ENCODE results near the gene PLB1. TPM values are rescaled to one million over a fixed set of nuclear protein-coding genes. Genes with fewer than 3 reads are reported as not detected.

The PLB1 gene
- total and polyA plus RNA-seq, 2 experiments from 2014 or later, result 0.06 to 0.21 TPM

- no peaks in the 10 kb centered on the region for H3K9me2 ChIP-seq (ENCODE audit: insufficient read depth)
- DNase-seq (ENCODE audit: low spot score), result no peak
- H3K4me1 ChIP-seq (ENCODE audit: insufficient read depth), result peaks cover 4% of the 10 kb centered on the region
- TF ChIP-seq CTCF (conservative IDR thresholded peaks at IDR 0.05; ENCODE audit: low read depth in 2 of 2), result no peak
- no peak for TF ChIP-seq EZH2phosphoT487 (IDR thresholded peaks at IDR 0.05; ENCODE audit: unreplicated experiment)
- no peak for TF ChIP-seq ZNF331 (CRISPR knock-in tag; IDR thresholded peaks at IDR 0.05; ENCODE audit: low read depth)
- no peak for TF ChIP-seq ZNF114 (CRISPR knock-in tag; IDR thresholded peaks at IDR 0.05)
- no peak for TF ChIP-seq STAT1 (IDR thresholded peaks at IDR 0.05; ENCODE audit: unreplicated experiment)
- no peak for TF ChIP-seq ZNF462 (CRISPR knock-in tag; IDR thresholded peaks at IDR 0.05)
- no peak for TF ChIP-seq EZH2 (IDR thresholded peaks at IDR 0.05; ENCODE audit: low read depth, unreplicated experiment)
- TF ChIP-seq JUNB (IDR thresholded peaks at IDR 0.05; ENCODE audit: unreplicated experiment), result no peak
- no peak for TF ChIP-seq NANOG (IDR thresholded peaks at IDR 0.05; ENCODE audit: borderline replicate concordance)
- no peak for TF ChIP-seq POLR2AphosphoS5 (IDR thresholded peaks at IDR 0.05; ENCODE audit: low read depth)
- no peak for TF ChIP-seq ETS1 (IDR thresholded peaks at IDR 0.05)
- no peak for TF ChIP-seq CREB1 (CRISPR knock-in tag; IDR thresholded peaks at IDR 0.05; ENCODE audit: low read depth)
- TF ChIP-seq REST (IDR thresholded peaks at IDR 0.05; ENCODE audit: unreplicated experiment), result no peak
- no peak overlapping the region for H3K27ac ChIP-seq (ENCODE audit: low read depth)
- no peak for ATAC-seq
- Mint-ChIP-seq H3K36me3 (ENCODE audit: low read depth) (no peaks in the 10 kb centered on the region), H3K27me3 (ENCODE audit: insufficient read depth, low read depth, poor library complexity) (peaks cover 16% of the 10 kb centered on the region), H3K4me1 (peaks cover 30% of the 10 kb centered on the region), H3K9me3 (no peaks in the 10 kb centered on the region), H3K4me3 (no peak overlapping the region), H3K27ac (peak overlapping the region; percentile 49; the same call in 1 of the 2 replicates)
- H4K20me1 ChIP-seq (replicated peaks; ENCODE audit: insufficient read depth), result no peaks in the 10 kb centered on the region
- H3K79me2 ChIP-seq (replicated peaks; ENCODE audit: insufficient read depth), result no peaks in the 10 kb centered on the region
- no peaks in the 10 kb centered on the region for H3K27me3 ChIP-seq (ENCODE audit: insufficient read depth)
- H3K36me3 ChIP-seq (ENCODE audit: insufficient read depth), result no peaks in the 10 kb centered on the region
- H3K4me3 ChIP-seq, result no peak overlapping the region
- no peaks in the 10 kb centered on the region for H3F3A ChIP-seq (replicated peaks; ENCODE audit: low read depth)
- H2AFZ ChIP-seq, result peak overlapping the region; percentile 63; the same call in 1 of the 2 replicates
- H3K4me2 ChIP-seq, result no peak overlapping the region
Observed at GRCh38 chr2:28590496-28591301, 94.8 kb downstream of the PLB1 start.
